Measurements from ENCODE around the gene TM6SF1. TPM values are rescaled to one million over a fixed set of nuclear protein-coding genes. Genes with fewer than 3 reads are reported as not detected.
"Not testable (repeated sequence)": the region's sequence is repeated elsewhere in the genome, so short reads cannot be mapped to it uniquely, and the experiment has no call there.

The TM6SF1 gene
- total RNA-seq, 4 donors from 2014 or later = 1.7 to 10.5 (median 3.9) TPM

DNA sequence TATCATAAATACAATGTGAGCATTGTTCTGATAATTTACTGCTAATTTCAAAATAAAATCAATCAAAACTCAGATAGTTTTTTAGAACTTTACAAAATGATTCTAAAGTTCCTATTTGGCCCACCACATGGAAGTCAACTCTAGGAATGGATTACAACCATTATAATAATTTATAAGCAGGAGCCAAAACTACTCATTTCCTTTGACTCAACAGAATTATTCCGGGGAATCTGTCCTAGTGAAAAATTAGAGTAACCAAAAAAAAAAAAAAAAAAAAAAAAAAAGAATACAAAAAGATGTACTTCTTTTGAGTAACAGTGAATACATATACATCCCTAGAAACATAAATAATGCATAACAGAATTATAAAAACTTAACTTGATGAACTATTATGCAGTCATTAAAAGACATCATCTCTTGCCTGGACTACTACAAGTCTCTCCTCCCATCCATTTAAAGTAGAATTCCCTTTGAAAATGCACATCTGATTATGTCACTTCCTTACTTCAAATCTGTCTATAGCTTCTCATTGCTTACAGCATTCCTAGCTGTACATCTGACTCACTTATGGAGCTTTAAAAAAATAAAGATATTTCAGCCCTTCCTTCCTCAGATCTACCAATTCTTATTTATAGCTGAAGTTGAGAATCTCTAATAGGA is 56.8 kb downstream of the TM6SF1 start:
- H3K36me3 ChIP-seq = no peaks in the 10 kb centered on the region
- H3K27me3 ChIP-seq = no peaks in the 10 kb centered on the region
- no peaks in the 10 kb centered on the region for H3K4me1 ChIP-seq
- peaks cover 0 to 24% of the 10 kb centered on the region in 2 donors for H3K9me3 ChIP-seq
- intact Hi-C loops (cut with DNase I; ENCODE audit: low total_unique reads) = no loop called here
- TF ChIP-seq, protein P1, sequence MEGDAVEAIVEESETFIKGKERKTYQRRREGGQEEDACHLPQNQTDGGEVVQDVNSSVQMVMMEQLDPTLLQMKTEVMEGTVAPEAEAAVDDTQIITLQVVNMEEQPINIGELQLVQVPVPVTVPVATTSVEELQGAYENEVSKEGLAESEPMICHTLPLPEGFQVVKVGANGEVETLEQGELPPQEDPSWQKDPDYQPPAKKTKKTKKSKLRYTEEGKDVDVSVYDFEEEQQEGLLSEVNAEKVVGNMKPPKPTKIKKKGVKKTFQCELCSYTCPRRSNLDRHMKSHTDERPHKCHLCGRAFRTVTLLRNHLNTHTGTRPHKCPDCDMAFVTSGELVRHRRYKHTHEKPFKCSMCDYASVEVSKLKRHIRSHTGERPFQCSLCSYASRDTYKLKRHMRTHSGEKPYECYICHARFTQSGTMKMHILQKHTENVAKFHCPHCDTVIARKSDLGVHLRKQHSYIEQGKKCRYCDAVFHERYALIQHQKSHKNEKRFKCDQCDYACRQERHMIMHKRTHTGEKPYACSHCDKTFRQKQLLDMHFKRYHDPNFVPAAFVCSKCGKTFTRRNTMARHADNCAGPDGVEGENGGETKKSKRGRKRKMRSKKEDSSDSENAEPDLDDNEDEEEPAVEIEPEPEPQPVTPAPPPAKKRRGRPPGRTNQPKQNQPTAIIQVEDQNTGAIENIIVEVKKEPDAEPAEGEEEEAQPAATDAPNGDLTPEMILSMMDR (IDR thresholded peaks at IDR 0.05) = no peak
- no peak for TF ChIP-seq POLR2A (IDR thresholded peaks at IDR 0.05)
- H3K4me3 ChIP-seq = no peak overlapping the region
- DNase-seq = no peak
- H3K27ac ChIP-seq = no peak overlapping the region

DNA sequence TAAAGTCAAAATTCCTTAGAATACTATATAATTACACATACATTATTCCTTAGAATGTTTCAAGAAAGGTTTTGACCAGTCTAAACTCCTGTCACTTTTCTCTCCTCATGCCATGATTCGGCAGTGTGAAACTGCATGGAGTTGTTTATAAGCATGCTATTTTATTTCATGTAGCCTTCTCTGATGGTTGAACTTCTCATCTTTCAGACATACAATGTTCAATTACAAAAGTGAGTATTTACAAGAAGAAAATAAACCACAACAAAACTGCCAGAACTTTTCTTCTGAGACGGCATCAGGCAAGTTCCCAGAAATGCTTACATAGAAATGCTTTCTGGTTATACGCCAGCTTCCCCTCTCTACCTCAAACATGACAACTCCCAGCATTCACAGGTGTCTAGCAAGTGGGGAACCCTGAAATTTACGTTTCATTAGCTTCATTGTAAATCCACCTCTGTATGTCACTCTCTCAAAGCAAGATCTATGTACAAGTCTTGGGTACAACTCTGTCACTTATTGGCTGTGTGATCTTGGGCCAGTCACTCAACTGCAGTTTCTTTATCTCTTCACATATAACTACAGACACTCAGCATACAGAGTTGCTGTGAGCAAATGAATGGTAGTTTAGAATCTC is 57.4 kb downstream of the TM6SF1 start:
- no peaks in the 10 kb centered on the region for H3K36me3 ChIP-seq
- TF ChIP-seq, protein P1 (IDR thresholded peaks at IDR 0.05) = no peak
- TF ChIP-seq POLR2A (IDR thresholded peaks at IDR 0.05) = no peak
- no peak overlapping the region for H3K27ac ChIP-seq
- no peaks in the 10 kb centered on the region for H3K4me1 ChIP-seq
- no peak for DNase-seq
- peaks cover 0 to 24% of the 10 kb centered on the region in 2 donors for H3K9me3 ChIP-seq
- H3K27me3 ChIP-seq = no peaks in the 10 kb centered on the region
- intact Hi-C loops (cut with DNase I; ENCODE audit: low total_unique reads) = no loop called here
- no peak overlapping the region for H3K4me3 ChIP-seq

DNA sequence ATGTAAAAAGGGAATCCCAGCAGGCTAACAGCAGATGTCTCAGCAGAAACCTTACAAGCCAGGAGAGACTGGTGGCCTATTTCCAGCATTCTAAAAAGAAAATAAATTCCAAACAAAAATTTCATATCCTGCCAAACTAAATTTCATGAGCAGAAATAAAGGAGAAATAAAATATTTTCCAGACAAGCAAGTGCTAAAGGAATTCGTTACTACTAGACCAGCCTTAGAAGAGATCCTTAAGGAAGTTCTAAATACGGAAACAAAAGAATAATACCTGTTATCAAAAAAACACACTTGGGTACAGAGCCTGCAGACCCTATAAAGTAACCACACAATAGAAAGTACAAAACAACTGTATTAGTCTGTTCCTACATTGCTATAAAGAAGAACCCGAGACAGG is 58.8 kb downstream of the TM6SF1 start:
- no peaks in the 10 kb centered on the region for H3K4me1 ChIP-seq
- H3K9me3 ChIP-seq = peaks cover 0 to 24% of the 10 kb centered on the region in 2 donors
- H3K36me3 ChIP-seq = no peaks in the 10 kb centered on the region
- H3K4me3 ChIP-seq = no peak overlapping the region
- H3K27ac ChIP-seq = no peak overlapping the region
- no peak for TF ChIP-seq POLR2A (IDR thresholded peaks at IDR 0.05)
- TF ChIP-seq, protein P1 (IDR thresholded peaks at IDR 0.05) = no peak
- intact Hi-C loops (cut with DNase I; ENCODE audit: low total_unique reads) = no loop called here
- no peak for DNase-seq
- H3K27me3 ChIP-seq = no peaks in the 10 kb centered on the region

DNA sequence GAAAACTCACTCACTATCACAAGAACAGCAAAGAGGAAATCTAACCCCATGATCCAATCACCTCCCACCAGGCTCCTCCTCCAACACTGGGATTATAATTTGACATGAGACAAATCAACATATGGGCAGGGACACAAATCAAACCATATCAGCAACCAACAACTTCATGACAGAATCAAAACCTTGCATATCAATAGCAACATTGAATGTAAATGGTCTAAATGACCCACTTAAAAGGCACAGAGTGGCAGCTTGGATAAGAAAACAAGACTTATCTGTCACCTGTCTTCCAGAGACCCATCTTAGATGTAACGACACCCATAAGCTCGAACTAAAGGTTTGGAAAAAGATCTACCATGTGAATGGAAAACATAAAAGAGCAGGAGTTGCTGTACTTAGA is 59.4 kb downstream of the TM6SF1 start:
- Histone ChIP-seq H3K27ac (no peak overlapping the region), H3K4me3 (no peak overlapping the region), H3K9me3 (peaks cover 0 to 24% of the 10 kb centered on the region in 2 donors), H3K36me3 (no peaks in the 10 kb centered on the region), H3K27me3 (no peaks in the 10 kb centered on the region), H3K4me1 (no peaks in the 10 kb centered on the region)
- no peak for DNase-seq
- intact Hi-C loops (cut with DNase I; ENCODE audit: low total_unique reads) = no loop called here
- TF ChIP-seq POLR2A (IDR thresholded peaks at IDR 0.05) = no peak
- TF ChIP-seq, protein P1 (IDR thresholded peaks at IDR 0.05) = no peak

DNA sequence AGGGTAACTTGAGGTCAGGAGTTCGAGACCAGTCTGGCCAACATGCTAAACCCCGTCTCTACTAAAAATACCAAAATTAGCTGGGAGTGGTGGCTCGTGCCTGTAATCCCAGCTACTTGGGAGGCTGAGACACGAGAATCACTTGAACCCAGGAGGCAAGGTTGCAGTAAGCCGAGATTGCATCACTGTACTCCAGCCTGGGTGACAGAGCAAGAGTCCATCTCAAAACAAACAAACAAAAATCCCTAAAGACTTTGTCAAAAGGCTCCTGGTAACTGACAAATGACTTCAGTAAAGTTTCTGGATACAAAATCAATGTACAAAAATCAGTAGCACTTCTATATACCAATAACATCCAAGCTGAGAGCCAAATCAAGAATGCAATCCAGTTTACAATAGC is 62.1 kb downstream of the TM6SF1 start:
- H3K27me3 ChIP-seq; H3K4me3 ChIP-seq; intact Hi-C loops (cut with DNase I; ENCODE audit: low total_unique reads); DNase-seq; H3K4me1 ChIP-seq; H3K36me3 ChIP-seq; H3K27ac ChIP-seq: not testable (repeated sequence)
- peaks cover 0 to 24% of the 10 kb centered on the region in 2 donors for H3K9me3 ChIP-seq
